Measurements from ENCODE around the gene B3GLCT. TPM values are rescaled to one million over a fixed set of nuclear protein-coding genes. Genes with fewer than 3 reads are reported as not detected.

B3GLCT gene
- total RNA-seq, 3 donors from 2014 or later: 7.5 to 19.2 (median 10.5) TPM

- TF ChIP-seq POLR2A (IDR thresholded peaks at IDR 0.05) (no peak), POLR2AphosphoS5 (IDR thresholded peaks at IDR 0.05) (no peak), CTCF (IDR thresholded peaks at IDR 0.05) (no peak)
- H3K9me3 ChIP-seq: no peaks in the 10 kb centered on the region
- no peak overlapping the region for H3K27ac ChIP-seq
- intact Hi-C loops (cut with DNase I; ENCODE audit: low total_unique reads): no loop called here
- H3K4me1 ChIP-seq: no peaks in the 10 kb centered on the region
- H3K4me3 ChIP-seq: no peak overlapping the region
- no peaks in the 10 kb centered on the region for H3K36me3 ChIP-seq
- DNase-seq (ENCODE audit: low spot score in 2 of 2): no peak
- no peaks in the 10 kb centered on the region for H3K27me3 ChIP-seq
These were observed 4.2 kb upstream of the B3GLCT start for GRCh38 chr13:31195616-31196015.

GRCh38 chr13:31196992-31197391 is 2.8 kb upstream of the B3GLCT start:
- DNase-seq (ENCODE audit: low spot score in 2 of 2): no peak
- no peaks in the 10 kb centered on the region for H3K36me3 ChIP-seq
- H3K27ac ChIP-seq: no peak overlapping the region
- no peak for TF ChIP-seq CTCF (IDR thresholded peaks at IDR 0.05)
- TF ChIP-seq POLR2A (IDR thresholded peaks at IDR 0.05): no peak
- no peak for TF ChIP-seq POLR2AphosphoS5 (IDR thresholded peaks at IDR 0.05)
- H3K27me3 ChIP-seq: no peaks in the 10 kb centered on the region
- intact Hi-C loops (cut with DNase I; ENCODE audit: low total_unique reads): no loop called here
- peaks cover 0 to 7% of the 10 kb centered on the region in 2 donors for H3K4me1 ChIP-seq
- H3K4me3 ChIP-seq: no peak overlapping the region
- H3K9me3 ChIP-seq: no peaks in the 10 kb centered on the region

GRCh38 chr13:31198519-31198918 is 1.3 kb upstream of the B3GLCT start:
- no peaks in the 10 kb centered on the region for H3K9me3 ChIP-seq
- H3K27me3 ChIP-seq: no peaks in the 10 kb centered on the region
- TF ChIP-seq POLR2A (IDR thresholded peaks at IDR 0.05) (no peak), POLR2AphosphoS5 (IDR thresholded peaks at IDR 0.05) (no peak)
- no peak for DNase-seq (ENCODE audit: low spot score in 2 of 2)
- H3K4me1 ChIP-seq: peaks cover 0 to 7% of the 10 kb centered on the region in 2 donors
- no peak overlapping the region for H3K4me3 ChIP-seq
- H3K36me3 ChIP-seq: no peaks in the 10 kb centered on the region
- H3K27ac ChIP-seq: no peak overlapping the region
- intact Hi-C loops (cut with DNase I; ENCODE audit: low total_unique reads): no loop called here

GRCh38 chr13:31199527-31199848 is 287 bp upstream of the B3GLCT start:
- intact Hi-C loops (cut with DNase I; ENCODE audit: low total_unique reads): no loop called here
- no peak for TF ChIP-seq CTCF (IDR thresholded peaks at IDR 0.05)
- TF ChIP-seq POLR2AphosphoS5 (IDR thresholded peaks at IDR 0.05): no peak
- no peak for TF ChIP-seq POLR2A (IDR thresholded peaks at IDR 0.05)
- peak overlapping the region; percentile 96 to 99 for H3K27ac ChIP-seq

DNA sequence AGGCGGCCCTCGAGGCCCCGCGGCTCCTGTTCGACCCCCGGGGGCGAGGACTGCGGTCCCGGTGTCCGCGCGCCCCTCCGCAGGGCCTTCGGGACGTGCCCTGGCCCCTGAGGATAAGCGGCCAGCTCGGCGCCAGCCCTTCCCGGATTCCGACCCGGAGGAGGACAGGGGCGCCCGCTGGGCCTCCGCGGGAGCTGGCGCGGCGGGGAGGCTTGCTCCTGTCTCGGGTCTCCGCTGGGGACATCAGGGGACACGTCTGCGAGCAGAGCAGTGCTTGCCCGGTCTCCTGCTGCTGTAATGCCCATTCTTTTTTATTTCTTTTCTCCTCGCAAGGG is 829 bp downstream of the B3GLCT start:
- Histone ChIP-seq H3K27ac (peak overlapping the region; percentile 96 to 99), H3K4me1 (peaks cover 0 to 7% of the 10 kb centered on the region in 2 donors), H3K4me3 (peak overlapping the region; percentile 65 to 89 (median 79)), H3K27me3 (no peaks in the 10 kb centered on the region), H3K9me3 (no peaks in the 10 kb centered on the region), H3K36me3 (no peaks in the 10 kb centered on the region)
- intact Hi-C loops (cut with DNase I; ENCODE audit: low total_unique reads): loop anchor here (10.0 kb wide), 1 partner anchor 224 kb away; no protein-coding TSS in a partner anchor
- peak in 1 of 2 donors; percentile 66 for DNase-seq (ENCODE audit: low spot score in 2 of 2)
- TF ChIP-seq CTCF (IDR thresholded peaks at IDR 0.05): no peak
- no peak for TF ChIP-seq POLR2A (IDR thresholded peaks at IDR 0.05)
- TF ChIP-seq POLR2AphosphoS5 (IDR thresholded peaks at IDR 0.05): no peak

More at GRCh38 chr13:31199527-31199848, 287 bp upstream of the B3GLCT start:
- no peak for DNase-seq (ENCODE audit: low spot score in 2 of 2)
- H3K36me3 ChIP-seq: no peaks in the 10 kb centered on the region
- H3K4me3 ChIP-seq: peak overlapping the region; percentile 65 to 89 (median 79)
- peaks cover 0 to 7% of the 10 kb centered on the region in 2 donors for H3K4me1 ChIP-seq
- H3K9me3 ChIP-seq: no peaks in the 10 kb centered on the region
- no peaks in the 10 kb centered on the region for H3K27me3 ChIP-seq

All from breast epithelium (tissue), 4 donors.